ENCODE measurements around the gene GCH1. TPM values are rescaled to one million over a fixed set of nuclear protein-coding genes. Genes with fewer than 3 reads are reported as not detected.
"Not testable (repeated sequence)": the region's sequence is repeated elsewhere in the genome, so short reads cannot be mapped to it uniquely, and the experiment has no call there.

GCH1 gene
- total RNA-seq, 4 donors from 2014 or later = 15.7 to 29.2 (median 28.1) TPM

DNA sequence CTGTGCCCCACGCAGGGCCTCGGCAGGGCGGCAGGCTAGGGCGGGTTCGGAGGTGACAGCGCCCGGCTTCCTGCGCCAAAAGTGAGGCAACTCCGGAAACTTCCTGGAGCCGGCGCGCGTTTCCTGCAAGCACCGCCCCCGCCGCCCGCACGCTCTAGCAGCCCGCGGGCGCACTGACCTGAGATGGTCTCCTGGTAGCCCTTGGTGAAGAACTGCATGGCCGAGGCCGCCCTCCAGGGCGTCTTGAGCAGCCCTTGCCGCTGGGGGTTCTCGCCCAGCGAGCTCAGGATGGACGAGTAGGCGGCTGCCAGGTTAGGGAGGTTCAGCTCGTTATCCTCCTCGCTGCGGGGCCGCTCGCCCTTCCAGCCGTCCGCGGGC, 494 bp downstream of the GCH1 start:
- Histone ChIP-seq H3K27ac (peak overlapping the region; percentile 93 to 99 (median 97)), H3K36me3 (no peaks in the 10 kb centered on the region), H3K9me3 (no peaks in the 10 kb centered on the region), H3K4me3 (peak overlapping the region; percentile 87 to 92 (median 92)), H3K27me3 (no peaks in the 10 kb centered on the region), H3K4me1 (peaks cover 0 to 6% (median 0%) of the 10 kb centered on the region in 4 donors)
- DNase-seq = peak; percentile 82 to 93 (median 86)
- TF ChIP-seq, protein P1, sequence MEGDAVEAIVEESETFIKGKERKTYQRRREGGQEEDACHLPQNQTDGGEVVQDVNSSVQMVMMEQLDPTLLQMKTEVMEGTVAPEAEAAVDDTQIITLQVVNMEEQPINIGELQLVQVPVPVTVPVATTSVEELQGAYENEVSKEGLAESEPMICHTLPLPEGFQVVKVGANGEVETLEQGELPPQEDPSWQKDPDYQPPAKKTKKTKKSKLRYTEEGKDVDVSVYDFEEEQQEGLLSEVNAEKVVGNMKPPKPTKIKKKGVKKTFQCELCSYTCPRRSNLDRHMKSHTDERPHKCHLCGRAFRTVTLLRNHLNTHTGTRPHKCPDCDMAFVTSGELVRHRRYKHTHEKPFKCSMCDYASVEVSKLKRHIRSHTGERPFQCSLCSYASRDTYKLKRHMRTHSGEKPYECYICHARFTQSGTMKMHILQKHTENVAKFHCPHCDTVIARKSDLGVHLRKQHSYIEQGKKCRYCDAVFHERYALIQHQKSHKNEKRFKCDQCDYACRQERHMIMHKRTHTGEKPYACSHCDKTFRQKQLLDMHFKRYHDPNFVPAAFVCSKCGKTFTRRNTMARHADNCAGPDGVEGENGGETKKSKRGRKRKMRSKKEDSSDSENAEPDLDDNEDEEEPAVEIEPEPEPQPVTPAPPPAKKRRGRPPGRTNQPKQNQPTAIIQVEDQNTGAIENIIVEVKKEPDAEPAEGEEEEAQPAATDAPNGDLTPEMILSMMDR (IDR thresholded peaks at IDR 0.05) = peak in 1 of 6 experiments; percentile 15
- TF ChIP-seq POLR2A (IDR thresholded peaks at IDR 0.05) = no peak

GRCh38 chr14:54901380-54902142, 1.1 kb downstream of the GCH1 start:
- peak in 2 of 3 donors; percentile 22 to 49 for DNase-seq
- peak in 1 of 2 donors; percentile 5 for TF ChIP-seq POLR2A (IDR thresholded peaks at IDR 0.05)
- TF ChIP-seq, protein P1 (IDR thresholded peaks at IDR 0.05) = no peak
- Histone ChIP-seq H3K27me3 (no peaks in the 10 kb centered on the region), H3K27ac (peak overlapping the region; percentile 93 to 99 (median 97)), H3K4me1 (peaks cover 0 to 6% (median 0%) of the 10 kb centered on the region in 4 donors), H3K36me3 (no peaks in the 10 kb centered on the region), H3K9me3 (no peaks in the 10 kb centered on the region), H3K4me3 (peak overlapping the region; percentile 87 to 92 (median 92))

GRCh38 chr14:54899573-54899972, 3.1 kb downstream of the GCH1 start:
- Histone ChIP-seq H3K27me3 (no peaks in the 10 kb centered on the region), H3K9me3 (no peaks in the 10 kb centered on the region), H3K4me1 (peaks cover 0 to 6% (median 0%) of the 10 kb centered on the region in 4 donors), H3K36me3 (no peaks in the 10 kb centered on the region), H3K27ac (no peak overlapping the region), H3K4me3 (no peak overlapping the region)
- no peak for TF ChIP-seq POLR2A (IDR thresholded peaks at IDR 0.05)
- TF ChIP-seq, protein P1 (IDR thresholded peaks at IDR 0.05) = no peak
- DNase-seq = no peak

DNA sequence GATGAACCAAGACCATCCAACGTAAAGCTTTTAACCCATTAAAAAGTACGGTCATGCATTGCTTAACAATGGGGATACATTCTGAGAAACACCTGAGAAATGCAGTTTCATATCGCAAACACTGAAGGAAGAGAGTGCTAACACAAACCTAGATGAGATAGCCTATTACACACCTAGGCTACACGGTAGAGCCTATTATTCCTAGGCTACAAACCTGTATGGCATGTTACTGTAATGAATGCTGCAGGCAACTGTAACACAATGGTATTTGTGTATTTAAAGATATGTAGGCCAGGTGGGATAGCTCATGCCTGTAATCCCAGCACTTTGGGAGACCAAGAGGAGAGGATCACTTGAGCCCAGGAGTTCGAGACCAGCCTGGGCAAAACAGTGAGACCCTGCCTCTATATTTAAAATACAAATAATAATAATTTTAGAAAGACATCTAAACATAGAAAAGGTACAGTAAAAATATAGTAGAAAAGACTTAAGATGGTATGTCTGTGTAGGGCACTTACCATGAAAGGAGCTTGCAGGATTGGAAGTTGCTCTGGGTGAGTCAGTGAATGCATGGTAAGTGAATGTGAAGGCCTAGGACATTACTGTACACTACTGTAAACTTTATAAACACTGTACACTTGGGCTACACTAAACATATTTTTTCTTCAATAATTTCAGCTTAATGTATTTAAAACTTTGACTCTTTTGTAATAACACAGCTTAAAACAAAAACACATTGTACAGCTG, 4.6 kb downstream of the GCH1 start:
- not testable (repeated sequence) for H3K4me1 ChIP-seq

DNA sequence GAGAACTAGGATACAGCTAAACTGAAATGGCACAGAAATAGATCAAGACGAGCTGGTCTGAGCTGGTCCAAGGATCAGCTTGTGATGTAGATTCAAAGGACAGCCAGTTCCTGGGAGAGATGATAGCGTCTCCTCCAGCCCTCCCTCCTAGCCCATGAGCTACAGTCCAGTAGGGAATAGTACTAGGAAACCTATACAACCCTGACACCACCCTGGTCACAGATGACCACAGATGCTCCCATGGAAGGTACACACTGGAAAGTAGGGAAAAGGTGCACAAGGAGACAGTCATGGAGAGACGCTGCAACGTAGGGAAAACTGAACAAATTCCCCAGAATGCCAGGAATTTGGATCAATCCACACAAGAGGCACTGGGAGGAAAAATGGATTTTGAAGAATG, 6.9 kb downstream of the GCH1 start:
- no peaks in the 10 kb centered on the region for H3K4me1 ChIP-seq
- DNase-seq = no peak
- no peak overlapping the region for H3K27ac ChIP-seq
- no peaks in the 10 kb centered on the region for H3K27me3 ChIP-seq
- no peaks in the 10 kb centered on the region for H3K9me3 ChIP-seq
- H3K4me3 ChIP-seq = no peak overlapping the region
- TF ChIP-seq POLR2A (IDR thresholded peaks at IDR 0.05) = no peak
- TF ChIP-seq, protein P1 (IDR thresholded peaks at IDR 0.05) = no peak
- no peaks in the 10 kb centered on the region for H3K36me3 ChIP-seq

More for the DNA sequence above, 4.6 kb downstream of the GCH1 start:
- H3K27ac ChIP-seq, H3K9me3 ChIP-seq, DNase-seq, H3K27me3 ChIP-seq, H3K4me3 ChIP-seq, H3K36me3 ChIP-seq: not testable (repeated sequence)

DNA sequence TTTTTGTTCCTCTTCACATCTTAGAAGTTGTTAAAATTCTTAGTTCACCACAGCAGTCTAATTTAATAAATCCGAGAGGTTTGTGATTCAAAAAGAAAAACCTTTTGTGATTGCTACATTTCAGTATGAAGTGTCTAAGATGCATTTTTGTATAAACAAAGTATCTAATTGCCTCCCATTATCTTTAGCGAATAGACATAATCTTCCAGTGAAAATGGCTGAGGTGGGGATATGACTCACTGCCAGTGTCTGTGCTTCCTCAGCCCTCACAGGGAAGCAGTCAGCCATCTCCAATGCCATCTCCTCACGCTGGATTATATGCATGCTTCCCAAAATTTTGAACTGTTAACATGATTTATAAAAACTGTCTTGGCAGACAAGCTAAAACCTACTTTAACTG, 7.6 kb downstream of the GCH1 start:
- H3K36me3 ChIP-seq = no peaks in the 10 kb centered on the region
- H3K27me3 ChIP-seq = no peaks in the 10 kb centered on the region
- no peak overlapping the region for H3K4me3 ChIP-seq
- H3K4me1 ChIP-seq = no peaks in the 10 kb centered on the region
- DNase-seq = no peak
- no peak overlapping the region for H3K27ac ChIP-seq
- TF ChIP-seq POLR2A (IDR thresholded peaks at IDR 0.05) = no peak
- TF ChIP-seq, protein P1 (IDR thresholded peaks at IDR 0.05) = no peak
- no peaks in the 10 kb centered on the region for H3K9me3 ChIP-seq
